GM23248 (cell line): Measurements from ENCODE around the gene OPRL1. TPM values are rescaled to one million over a fixed set of nuclear protein-coding genes. Genes with fewer than 3 reads are reported as not detected.

ENCODE experiments used
- DNase-seq: peaks from one replicate; pipeline ENCODE4 v3.0.0-alpha.2; 2015
- H2AFZ ChIP-seq: fragments of 200-600 bp; sonication (generic); 2 replicates; pipeline ENCODE4 v1.6.1; 2016; ENCODE audit warnings: antibody characterized with exemption
- H3F3A ChIP-seq: fragments of 200-600 bp; sonication (generic); 2 replicates; pipeline ENCODE4 v1.6.1; 2016; ENCODE audit warnings: mild to moderate bottlenecking, antibody characterized with exemption, mixed run types; ENCODE audit not compliant: insufficient read depth
- H3K27ac ChIP-seq: fragments of 200-600 bp; sonication (generic); 2 replicates; pipeline ENCODE4 v1.5.1; 2016; ENCODE audit warnings: mild to moderate bottlenecking
- H3K27me3 ChIP-seq: fragments of 200-600 bp; sonication (generic); replicated peaks from 2 replicates; pipeline ENCODE4 v1.6.1; 2016; ENCODE audit warnings: mild to moderate bottlenecking; ENCODE audit not compliant: insufficient read depth
- H3K36me3 ChIP-seq: fragments of 200-600 bp; sonication (generic); 2 replicates; pipeline ENCODE4 v1.6.1; 2016; ENCODE audit warnings: low read depth, mild to moderate bottlenecking
- H3K4me1 ChIP-seq: fragments of 200-600 bp; sonication (generic); 2 replicates; pipeline ENCODE4 v1.6.1; 2016; ENCODE audit warnings: mild to moderate bottlenecking; ENCODE audit not compliant: insufficient read depth
- H3K4me2 ChIP-seq: fragments of 200-600 bp; sonication (generic); one replicate; pipeline ENCODE4 v1.6.1; 2016; ENCODE audit warnings: mild to moderate bottlenecking; ENCODE audit not compliant: unreplicated experiment
- H3K4me3 ChIP-seq: fragments of 200-600 bp; sonication (generic); 2 replicates; pipeline ENCODE4 v1.5.1; 2016; ENCODE audit warnings: mild to moderate bottlenecking
- H3K79me2 ChIP-seq: fragments of 200-600 bp; sonication (generic); 2 replicates; pipeline ENCODE4 v1.6.1; 2016; ENCODE audit warnings: mild to moderate bottlenecking; ENCODE audit not compliant: insufficient read depth
- H3K9ac ChIP-seq: fragments of 200-600 bp; sonication (generic); 2 replicates; pipeline ENCODE4 v1.6.1; 2016; ENCODE audit warnings: mild to moderate bottlenecking
- H3K9me2 ChIP-seq: fragments of 200-600 bp; sonication (generic); 2 replicates; pipeline ENCODE4 v1.6.1; 2016; ENCODE audit warnings: mixed run types, mild to moderate bottlenecking, moderate library complexity; ENCODE audit not compliant: insufficient read depth
- H3K9me3 ChIP-seq: fragments of 200-600 bp; sonication (generic); one replicate; pipeline ENCODE4 v1.6.1; 2017; ENCODE audit warnings: low read depth
- H4K20me1 ChIP-seq: fragments of 200-600 bp; sonication (generic); 2 replicates; pipeline ENCODE4 v1.6.0; 2016; ENCODE audit not compliant: insufficient read depth
- EZH2 ChIP-seq: fragments of 200-600 bp; sonication (generic); IDR thresholded peaks from 2 replicates; pipeline ENCODE4 v1.6.1; 2018; ENCODE audit warnings: antibody characterized with exemption, mild to moderate bottlenecking; ENCODE audit not compliant: insufficient read depth, poor library complexity, severe bottlenecking
- EZH2phosphoT487 ChIP-seq: fragments of 200-600 bp; sonication (generic); IDR thresholded peaks from 2 replicates; pipeline ENCODE4 v1.6.1; 2018; ENCODE audit warnings: antibody characterized with exemption, moderate library complexity, mild to moderate bottlenecking, low read depth; ENCODE audit not compliant: insufficient read depth
- WGBS, 2 experiments: methylation state at CpG; one replicate each; pipeline ENCODE4 v1.1.6; 2015 to 2017; ENCODE audit warnings: low lambda C conversion rate in 2 of 2, low coverage in 1 of 2; ENCODE audit errors: missing lambda C conversion rate in 2 of 2; 5-methylcytosine and 5-hydroxymethylcytosine counted together
- in situ Hi-C: fragments of 300-500 bp; cut with MboI; formaldehyde crosslinking; loops from 2 replicates; pipeline ENCODE4 v1.15.0; 2020
- polyA plus RNA-seq: library from polyadenylated mRNA; unstranded; fragments of >200 nt; fragmentation: Nextera tagmentation; extraction: Ambion mirVana; gene quantifications from 2 replicates; pipeline ENCODE4 v1.2.1, GENCODE V29; 2016
- total RNA-seq: library from RNA; depleted of rRNA; stranded (reverse); fragments of >200 nt; shearing (Covaris generic); gene quantifications from 2 replicates; pipeline ENCODE4 v1.2.3, GENCODE V29; 2014

OPRL1 gene
- total and polyA plus RNA-seq, 2 experiments from 2014 or later: 0.35 to 0.86 TPM

DNA sequence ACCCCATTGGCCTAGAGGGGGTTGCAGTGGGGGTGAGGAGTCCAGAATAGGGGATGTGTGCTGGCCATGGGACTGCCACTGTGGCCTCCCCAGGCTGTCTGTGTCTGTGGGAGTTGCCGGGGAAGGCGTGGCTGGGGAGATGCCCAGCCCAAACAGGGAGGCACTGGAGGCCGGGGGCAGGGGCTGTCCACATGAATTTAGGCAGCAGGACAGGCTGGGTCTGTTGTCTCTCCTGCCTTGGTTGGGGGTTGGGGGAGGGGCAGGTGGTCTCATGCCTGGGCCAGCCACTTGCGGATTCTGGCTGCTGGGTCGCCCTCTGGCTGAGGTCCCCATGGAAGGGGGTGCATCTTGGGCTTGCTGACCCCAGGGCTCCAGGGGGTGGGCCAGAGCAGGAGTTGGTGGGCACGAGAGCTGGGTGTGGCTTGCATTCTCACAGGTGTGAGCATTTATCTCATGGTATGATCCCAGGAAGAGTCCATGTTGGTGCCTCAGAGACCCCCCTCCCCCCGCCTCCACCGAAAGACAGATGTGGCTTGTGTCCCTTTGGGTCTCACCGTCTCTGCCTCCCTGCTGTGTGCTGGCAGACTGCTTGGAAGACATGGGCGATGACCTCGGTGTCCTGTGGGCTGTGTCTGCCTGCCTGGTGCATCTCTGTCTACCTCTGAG lies 34.4 kb upstream of the OPRL1 start:
- Histone ChIP-seq H3K79me2 (no peaks in the 10 kb centered on the region), H3K4me2 (no peak overlapping the region), H3K9me2 (no peaks in the 10 kb centered on the region), H3K27me3 (peaks cover 18% of the 10 kb centered on the region), H3K9ac (no peak overlapping the region), H3K4me1 (peaks cover 8% of the 10 kb centered on the region; the same call in 1 of the 2 replicates), H3F3A (peaks cover 6% of the 10 kb centered on the region), H3K36me3 (no peaks in the 10 kb centered on the region), H3K9me3 (no peaks in the 10 kb centered on the region), H3K4me3 (no peak overlapping the region), H2AFZ (no peak overlapping the region), H3K27ac (no peak overlapping the region), H4K20me1 (no peaks in the 10 kb centered on the region)
- in situ Hi-C loops: no loop called here
- whole genome bisulfite sequencing, 2 experiments: 65 to 66% methylated on average over 8 to 10 of the region's 11 CpGs
- DNase-seq: no peak
- TF ChIP-seq EZH2: no peak
- TF ChIP-seq EZH2phosphoT487: no peak

DNA sequence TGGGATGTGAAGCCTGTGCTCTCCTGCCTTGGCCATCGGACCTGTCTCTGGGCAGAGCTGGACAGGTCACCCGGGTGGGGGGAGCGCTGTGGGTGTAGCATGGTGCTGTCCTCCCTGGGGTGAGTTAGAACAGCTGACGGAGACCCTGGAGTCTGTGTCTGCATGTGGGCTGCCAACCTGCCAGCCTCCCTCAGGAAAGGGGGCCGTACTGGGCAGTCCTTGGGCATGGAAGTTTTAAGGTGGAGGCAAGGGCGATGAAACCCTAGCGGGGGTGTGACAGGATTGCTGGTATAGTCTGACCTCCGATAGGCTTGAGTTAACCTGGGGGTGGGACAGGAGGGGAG lies 32.9 kb upstream of the OPRL1 start:
- Histone ChIP-seq H2AFZ (no peak overlapping the region), H3K9ac (no peak overlapping the region), H3K9me2 (no peaks in the 10 kb centered on the region), H3K9me3 (no peaks in the 10 kb centered on the region), H3K4me2 (no peak overlapping the region), H4K20me1 (no peaks in the 10 kb centered on the region), H3K36me3 (no peaks in the 10 kb centered on the region), H3F3A (peaks cover 6% of the 10 kb centered on the region), H3K27me3 (peaks cover 3% of the 10 kb centered on the region; the same call in 1 of the 2 replicates), H3K4me1 (peaks cover 8% of the 10 kb centered on the region; the same call in 1 of the 2 replicates), H3K4me3 (no peak overlapping the region), H3K79me2 (no peaks in the 10 kb centered on the region), H3K27ac (no peak overlapping the region)
- TF ChIP-seq EZH2: no peak
- TF ChIP-seq EZH2phosphoT487: no peak
- DNase-seq: no peak
- 74 to 81% methylated on average over 8 of the region's 8 CpGs for WGBS, 2 experiments
- in situ Hi-C loops: no loop called here

DNA sequence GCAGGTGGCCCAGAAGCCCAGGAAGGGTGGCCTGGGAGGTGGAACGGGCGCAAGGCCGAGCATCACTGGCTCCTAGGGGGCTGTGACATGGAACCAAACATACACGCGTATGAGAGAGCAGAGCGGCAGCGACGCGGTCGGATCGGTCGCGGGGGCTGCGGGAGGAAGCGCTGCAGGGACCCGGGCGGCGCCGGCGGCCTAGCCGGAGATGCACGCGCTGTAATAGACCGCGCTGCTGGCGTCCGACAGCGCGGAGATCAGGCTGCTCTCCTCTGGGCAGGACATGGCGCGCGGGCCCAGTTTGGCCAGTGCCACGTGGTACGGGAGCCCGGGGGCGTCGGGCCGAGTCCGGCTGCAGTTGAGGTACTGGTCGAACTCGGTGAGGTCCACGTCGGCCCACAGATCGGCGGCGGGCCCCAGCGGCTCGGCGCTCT lies 31.9 kb upstream of the OPRL1 start:
- no peaks in the 10 kb centered on the region for H3K9me3 ChIP-seq
- no peak overlapping the region for H3K4me2 ChIP-seq
- peaks cover 8% of the 10 kb centered on the region; the same call in 1 of the 2 replicates for H3K4me1 ChIP-seq
- no peak overlapping the region for H3K9ac ChIP-seq
- no peak overlapping the region for H2AFZ ChIP-seq
- H3K27ac ChIP-seq: no peak overlapping the region
- no peaks in the 10 kb centered on the region for H3K79me2 ChIP-seq
- DNase-seq: no peak
- no peaks in the 10 kb centered on the region for H3K27me3 ChIP-seq
- WGBS, 2 experiments: 79 to 87% methylated on average over 36 to 49 of the region's 49 CpGs
- no peaks in the 10 kb centered on the region for H3K9me2 ChIP-seq
- H3F3A ChIP-seq: peaks cover 6% of the 10 kb centered on the region
- H3K4me3 ChIP-seq: no peak overlapping the region
- no peak for TF ChIP-seq EZH2phosphoT487
- no peak for TF ChIP-seq EZH2
- in situ Hi-C loops: no loop called here
- no peaks in the 10 kb centered on the region for H4K20me1 ChIP-seq
- no peaks in the 10 kb centered on the region for H3K36me3 ChIP-seq

DNA sequence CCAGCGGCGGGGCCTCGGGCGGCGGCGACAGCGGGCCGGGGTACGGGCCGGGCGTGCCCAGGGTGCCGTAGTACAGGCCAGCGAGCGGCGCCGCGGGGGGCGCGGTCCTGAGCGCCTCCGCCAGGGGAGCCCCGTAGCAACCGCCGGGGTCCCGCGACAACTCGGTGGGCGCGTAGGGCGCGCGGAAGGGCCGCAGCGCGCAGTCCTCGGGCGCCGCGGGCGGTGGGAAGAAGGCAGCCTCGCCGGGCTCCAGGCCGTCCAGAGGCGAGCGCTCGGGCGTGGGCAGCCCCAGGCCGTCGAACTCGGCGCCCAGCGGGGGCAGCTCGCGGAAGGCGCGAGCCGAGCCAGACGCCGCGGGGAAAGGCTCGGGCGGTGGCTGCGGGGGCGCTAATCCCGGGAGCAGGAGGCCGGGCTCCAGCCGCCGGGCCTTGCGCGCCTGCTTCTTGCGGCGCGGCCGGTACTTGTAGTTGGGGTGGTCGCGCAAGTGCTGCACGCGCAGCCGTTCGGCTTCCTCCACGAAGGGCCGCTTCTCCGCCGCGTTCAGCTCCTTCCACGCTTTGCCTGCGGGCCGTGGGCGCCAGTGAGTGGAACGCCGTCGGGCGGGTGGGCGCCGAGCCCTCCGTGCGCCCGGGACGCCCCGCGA lies 31.4 kb upstream of the OPRL1 start:
- TF ChIP-seq EZH2phosphoT487 (no peak), EZH2 (no peak)
- DNase-seq: no peak
- no peaks in the 10 kb centered on the region for H3K9me3 ChIP-seq
- in situ Hi-C loops: no loop called here
- no peak overlapping the region for H3K4me3 ChIP-seq
- 12 to 35% methylated on average over 26 to 51 of the region's 101 CpGs for WGBS, 2 experiments
- no peaks in the 10 kb centered on the region for H4K20me1 ChIP-seq
- H2AFZ ChIP-seq: no peak overlapping the region
- H3K79me2 ChIP-seq: no peaks in the 10 kb centered on the region
- peaks cover 8% of the 10 kb centered on the region; the same call in 1 of the 2 replicates for H3K4me1 ChIP-seq
- no peak overlapping the region for H3K9ac ChIP-seq
- no peaks in the 10 kb centered on the region for H3K27me3 ChIP-seq
- no peak overlapping the region for H3K27ac ChIP-seq
- no peak overlapping the region for H3K4me2 ChIP-seq
- H3F3A ChIP-seq: peaks cover 5% of the 10 kb centered on the region
- H3K9me2 ChIP-seq: no peaks in the 10 kb centered on the region
- H3K36me3 ChIP-seq: no peaks in the 10 kb centered on the region
